Measurements from ENCODE around the gene CPNE9. TPM values are rescaled to one million over a fixed set of nuclear protein-coding genes. Genes with fewer than 3 reads are reported as not detected.

The CPNE9 gene
- total and polyA plus RNA-seq, 2 of the 8 experiments (the other 6 are each of a cell fraction or from before 2014, with no cell fraction given), result 4.8 to 6.0 TPM

DNA sequence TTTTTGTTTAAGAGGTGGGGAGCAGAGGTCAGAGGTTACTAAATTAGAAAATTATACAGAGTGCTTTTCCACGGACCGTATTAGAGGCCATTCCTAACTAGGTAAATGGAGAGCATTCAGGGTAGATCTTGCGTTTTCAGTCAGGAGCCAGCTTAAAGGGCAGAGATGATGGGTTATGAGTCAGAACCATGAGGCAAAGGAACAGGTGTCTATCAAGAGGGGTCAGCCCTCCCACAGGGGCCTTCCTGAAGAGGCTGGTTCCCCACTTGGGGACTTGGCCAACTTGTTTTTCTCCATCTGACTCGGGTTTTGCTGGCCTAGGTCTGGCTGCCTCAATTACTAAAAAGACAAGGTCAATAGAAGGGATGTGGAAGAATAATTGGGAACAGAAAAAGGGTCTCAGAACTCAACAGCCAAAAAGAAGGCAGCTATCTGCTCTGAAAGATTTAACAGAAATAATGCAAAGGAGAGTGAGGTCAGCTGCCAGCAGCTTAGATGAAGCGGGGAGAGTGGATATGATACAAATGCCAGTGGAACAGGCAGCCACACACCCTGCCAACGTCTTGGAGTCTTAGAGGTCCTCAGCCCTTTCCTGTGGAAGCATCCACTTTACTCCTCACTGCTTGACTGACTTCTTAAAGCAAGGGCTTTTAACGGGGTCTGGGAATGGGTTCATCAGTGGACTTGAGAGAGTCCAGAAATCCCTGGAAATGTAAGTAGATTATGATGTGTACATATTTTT, 36.8 kb upstream of the CPNE9 start:
- no peak overlapping the region for H2BK5ac ChIP-seq (ENCODE audit: low read depth, low read length)
- H2BK120ac ChIP-seq (replicated peaks; ENCODE audit: low read depth, low read length), result no peak overlapping the region
- H2BK20ac ChIP-seq (ENCODE audit: low read length), result no peak overlapping the region
- no peak overlapping the region for H2BK15ac ChIP-seq (ENCODE audit: low read length)
- H3K14ac ChIP-seq (ENCODE audit: insufficient read length), result no peak overlapping the region
- DNase-seq (ENCODE audit: low read depth in 1 of 2, low spot score in 2 of 2), result no peak
- H3K79me2 ChIP-seq (ENCODE audit: control insufficient read depth in 1 of 2, insufficient read depth in 2 of 2, low read length in 2 of 2), result no peaks in the 10 kb centered on the region
- TF ChIP-seq MAX (IDR thresholded peaks at IDR 0.05), result no peak
- H3K36me3 ChIP-seq (ENCODE audit: control insufficient read depth in 2 of 4, insufficient read depth in 4 of 4, low read length in 3 of 4), result peaks cover 11 to 44% (median 36%) of the 10 kb centered on the region in 4 experiments
- 90% methylated on average over 7 of the region's 7 CpGs; no CpG with 5 or more reads in 1 of the 2 experiments for WGBS, 2 experiments (ENCODE audit: extremely low coverage in 1 of 2, insufficient coverage in 1 of 2, insufficient read length in 1 of 2, insufficient replicate concordance in 2 of 2, low coverage in 1 of 2, low lambda C conversion rate in 2 of 2, missing lambda C conversion rate in 1 of 2)
- H3K18ac ChIP-seq (ENCODE audit: extremely low read depth, low read length), result no peak overlapping the region
- H3K79me1 ChIP-seq (ENCODE audit: low read depth, low read length), result no peaks in the 10 kb centered on the region
- no peak overlapping the region for H3K4me3 ChIP-seq (ENCODE audit: extremely low read depth in 1 of 4, insufficient read depth in 2 of 4, low read depth in 3 of 4, low read length in 4 of 4)
- no peak overlapping the region for H4K8ac ChIP-seq (ENCODE audit: extremely low read depth, insufficient read depth, low read length)
- H2BK12ac ChIP-seq (ENCODE audit: low read depth, low read length), result no peak overlapping the region
- no peaks in the 10 kb centered on the region for H3K9me3 ChIP-seq (ENCODE audit: insufficient read depth in 2 of 2, low read depth in 1 of 2, low read length in 1 of 2)
- no peak overlapping the region for H2AFZ ChIP-seq (ENCODE audit: low read length)
- no peak overlapping the region for H2AK5ac ChIP-seq (ENCODE audit: low read depth, low read length)
- no peaks in the 10 kb centered on the region for H3K27me3 ChIP-seq (replicated peaks in 1 of 4; ENCODE audit: control insufficient read depth in 3 of 4, extremely low read depth in 1 of 4, insufficient read depth in 3 of 4, low read length in 3 of 4)
- H4K20me1 ChIP-seq (replicated peaks in 1 of 2; ENCODE audit: control insufficient read depth in 1 of 2, insufficient read depth in 2 of 2, low read length in 2 of 2), result peaks cover 0 to 2% of the 10 kb centered on the region in 2 experiments
- no peak overlapping the region for H4K91ac ChIP-seq (replicated peaks; ENCODE audit: insufficient read length, low read length)
- no peak overlapping the region for H3K4ac ChIP-seq (replicated peaks; ENCODE audit: insufficient read length, low read depth, low read length)
- H4K5ac ChIP-seq (ENCODE audit: insufficient read length, low read depth, low read length), result no peak overlapping the region
- no peak overlapping the region for H3K56ac ChIP-seq (replicated peaks; ENCODE audit: insufficient read length, low read depth, low read length)
- no peak overlapping the region for H3K4me2 ChIP-seq (ENCODE audit: insufficient read depth in 1 of 2, low read depth in 2 of 2, low read length in 2 of 2)
- POLR2A ChIA-PET (ENCODE audit: partially characterized antibody), result no interaction called here
- no peak overlapping the region for H3K27ac ChIP-seq (ENCODE audit: low read depth, low read length)
- H3K23me2 ChIP-seq (ENCODE audit: low read depth, low read length), result no peaks in the 10 kb centered on the region
- CTCF ChIA-PET (ENCODE audit: partially characterized antibody), result interaction anchor here (0.7 to 1.7 kb wide), 2 partner anchors 9 to 13 kb away, joined by 3 read pairs; no protein-coding TSS in a partner anchor
- H3K23ac ChIP-seq (ENCODE audit: insufficient read length), result no peak overlapping the region
- FAIRE-seq, result no peak
- H3K9ac ChIP-seq (replicated peaks in 1 of 4; ENCODE audit: extremely low read depth in 1 of 4, low read depth in 3 of 4, low read length in 3 of 4), result no peak overlapping the region
- no peaks in the 10 kb centered on the region for H3K4me1 ChIP-seq (replicated peaks in 1 of 4; ENCODE audit: control insufficient read depth in 3 of 4, insufficient read depth in 4 of 4, low read length in 3 of 4)
